Muscle of leg (tissue), 11 donors: ENCODE data around the gene C12orf42. TPM values are rescaled to one million over a fixed set of nuclear protein-coding genes. Genes with fewer than 3 reads are reported as not detected.

ENCODE experiments used
- DNase-seq: peaks from one replicate; pipeline ENCODE4 v3.0.0; 2013
- H3K27ac ChIP-seq: one replicate; pipeline ENCODE4 v1.5.1; 2013; ENCODE audit warnings: mild to moderate bottlenecking, low read length, control low read depth
- H3K27me3 ChIP-seq: one replicate; pipeline ENCODE4 v1.6.1; 2013; ENCODE audit warnings: low read length; ENCODE audit not compliant: control insufficient read depth, insufficient read depth
- H3K36me3 ChIP-seq: one replicate; pipeline ENCODE4 v1.6.1; 2013; ENCODE audit warnings: low read length; ENCODE audit not compliant: control insufficient read depth, insufficient read depth
- H3K4me1 ChIP-seq: one replicate; pipeline ENCODE4 v1.6.1; 2013; ENCODE audit warnings: low read length; ENCODE audit not compliant: control insufficient read depth, insufficient read depth
- H3K4me3 ChIP-seq: one replicate; pipeline ENCODE4 v1.5.1; 2013; ENCODE audit warnings: low read length, control low read depth
- H3K9me3 ChIP-seq: replicated peaks from 2 replicates; pipeline ENCODE4 v1.6.1; 2013; ENCODE audit warnings: low read depth, low read length; ENCODE audit not compliant: control insufficient read depth
- WGBS: methylation state at CpG from one replicate; pipeline ENCODE4 v1.1.5; 2013; ENCODE audit warnings: missing lambda C conversion rate; ENCODE audit not compliant: insufficient coverage; 5-methylcytosine and 5-hydroxymethylcytosine counted together
- polyA plus RNA-seq, 8 donors: library from polyadenylated mRNA; unstranded; fragments of 120-200 nt; gene quantifications; one replicate each; pipeline versions ENCODE4 v1.2.1 to v1.2.3, GENCODE V29; 2013; ENCODE audit warnings: inconsistent platforms in 1 of 8, low replicate concordance in 1 of 8; ENCODE audit not compliant: insufficient read length in 8 of 8, insufficient read depth in 1 of 8
- total RNA-seq: library from RNA; stranded (reverse); fragments of 120-200 nt; gene quantifications from one replicate; pipeline ENCODE4 v1.2.4, GENCODE V29; 2013

Gene C12orf42
- total and polyA plus RNA-seq, 9 donors, result 0.98 to 2.4 (median 1.7) TPM

DNA sequence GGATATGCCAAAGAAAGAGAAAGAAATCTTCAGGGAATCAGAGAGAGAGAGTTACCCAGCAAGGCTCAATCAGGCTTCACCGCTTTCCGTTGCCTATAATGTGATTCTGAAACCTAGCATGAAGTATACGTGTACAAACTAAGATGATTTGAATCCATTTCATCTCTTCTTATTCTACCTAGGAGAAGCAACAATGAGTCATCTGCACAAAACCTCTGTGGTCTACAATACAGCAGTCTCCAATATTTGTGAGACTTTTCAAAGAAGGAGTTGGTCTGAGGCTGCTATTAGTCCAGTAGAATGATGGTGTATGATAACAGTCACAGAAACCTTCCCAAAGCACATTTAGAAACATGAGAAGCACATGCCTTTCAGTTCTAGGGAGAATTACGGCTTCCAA is 141.9 kb downstream of the C12orf42 start:
- Histone ChIP-seq H3K27ac (no peak overlapping the region), H3K9me3 (no peaks in the 10 kb centered on the region), H3K36me3 (no peaks in the 10 kb centered on the region), H3K4me1 (no peaks in the 10 kb centered on the region), H3K4me3 (no peak overlapping the region), H3K27me3 (no peaks in the 10 kb centered on the region)
- WGBS, result no CpG with 5 or more reads among the region's 4 CpGs
- no peak for DNase-seq

DNA sequence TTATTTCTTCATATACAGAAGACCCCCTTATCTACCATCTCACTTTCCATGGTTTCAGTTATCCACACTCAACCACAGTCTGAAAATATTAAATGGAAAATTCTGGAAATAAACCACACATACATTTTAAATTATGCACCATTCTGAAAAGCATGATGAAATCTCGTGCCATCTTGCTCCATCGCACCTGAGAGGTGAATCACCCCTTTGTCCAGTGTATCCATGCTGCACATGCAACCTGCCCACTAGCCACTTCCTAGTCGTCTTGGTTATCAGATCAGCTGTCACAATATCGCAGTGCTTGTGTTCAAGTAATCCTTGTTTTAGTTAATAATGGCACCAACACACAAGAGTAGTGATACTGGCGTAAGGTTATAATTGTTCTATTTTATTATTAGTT is 145.7 kb downstream of the C12orf42 start:
- Histone ChIP-seq H3K27me3 (no peaks in the 10 kb centered on the region), H3K4me3 (no peak overlapping the region), H3K27ac (no peak overlapping the region), H3K4me1 (no peaks in the 10 kb centered on the region), H3K36me3 (no peaks in the 10 kb centered on the region), H3K9me3 (no peaks in the 10 kb centered on the region)
- no peak for DNase-seq
- WGBS, result 95% methylated on average over 2 of the region's 5 CpGs

DNA sequence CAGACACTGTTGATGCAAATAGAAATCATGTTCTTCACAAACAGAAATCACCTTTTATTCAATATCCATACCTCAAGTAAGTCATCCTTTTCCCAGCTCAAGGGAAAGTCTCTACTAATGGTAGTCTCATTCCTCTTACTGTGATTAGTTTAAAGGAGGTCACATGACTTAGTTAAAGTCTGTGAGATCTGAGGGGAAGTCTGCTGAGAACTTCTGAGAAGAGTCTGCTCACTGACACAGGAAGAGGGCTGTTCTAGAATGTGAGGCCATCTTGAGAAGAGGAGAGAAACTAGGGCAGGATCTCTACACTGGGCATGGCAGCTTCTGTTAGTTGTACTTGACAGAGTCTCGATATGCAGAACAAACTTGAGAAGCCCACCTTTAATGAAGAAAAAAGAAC is 146.8 kb downstream of the C12orf42 start:
- no CpG with 5 or more reads among the region's 1 CpG for WGBS

DNA sequence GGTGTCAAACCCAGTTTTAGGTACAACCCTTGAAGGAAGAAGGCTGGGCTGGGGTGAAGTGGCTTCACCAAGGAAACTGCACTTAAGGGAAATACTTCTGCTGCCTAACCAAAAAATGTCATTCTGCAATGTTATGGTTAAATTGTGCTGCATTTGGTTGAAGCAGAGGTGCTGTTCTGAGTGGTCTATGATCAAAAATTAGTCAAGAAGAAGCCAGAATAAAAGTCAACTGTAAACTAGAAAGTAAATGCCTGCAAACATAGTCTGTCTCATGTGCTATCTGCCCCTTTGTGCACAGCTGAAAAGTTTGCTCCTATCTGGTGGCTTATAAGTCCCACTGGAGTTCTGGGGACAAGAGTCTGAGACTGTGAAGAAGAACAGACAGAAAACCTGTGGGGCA is 158.8 kb downstream of the C12orf42 start:
- Histone ChIP-seq H3K4me1 (no peaks in the 10 kb centered on the region), H3K36me3 (no peaks in the 10 kb centered on the region), H3K27ac (no peak overlapping the region), H3K4me3 (no peak overlapping the region), H3K9me3 (peaks cover 2% of the 10 kb centered on the region), H3K27me3 (no peaks in the 10 kb centered on the region)
- no peak for DNase-seq

More for the DNA sequence above, 146.8 kb downstream of the C12orf42 start:
- no peak for DNase-seq
- Histone ChIP-seq H3K27me3 (no peaks in the 10 kb centered on the region), H3K27ac (no peak overlapping the region), H3K4me1 (no peaks in the 10 kb centered on the region), H3K9me3 (no peaks in the 10 kb centered on the region), H3K36me3 (no peaks in the 10 kb centered on the region), H3K4me3 (no peak overlapping the region)

DNA sequence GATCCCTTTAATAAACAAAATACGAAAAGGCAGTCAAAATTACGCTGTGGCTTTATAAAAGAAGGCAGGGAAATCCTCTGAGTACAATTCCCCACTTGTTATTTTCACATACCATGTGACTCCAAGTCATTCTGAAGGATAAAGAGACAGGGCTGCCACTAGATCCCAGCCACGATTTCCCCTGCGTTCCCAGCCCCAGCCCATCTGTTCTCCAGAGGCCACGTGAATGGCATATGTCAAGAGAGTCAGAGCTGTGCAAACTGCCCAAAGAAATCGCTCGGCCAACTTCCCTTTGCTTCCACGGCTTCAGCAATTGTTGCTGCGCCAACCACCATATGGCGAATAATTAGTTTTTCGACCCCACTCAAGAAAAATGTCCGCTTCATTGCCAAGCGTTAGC is 161.3 kb downstream of the C12orf42 start:
- Histone ChIP-seq H3K4me3 (no peak overlapping the region), H3K27ac (no peak overlapping the region), H3K4me1 (no peaks in the 10 kb centered on the region), H3K27me3 (no peaks in the 10 kb centered on the region), H3K36me3 (no peaks in the 10 kb centered on the region), H3K9me3 (no peaks in the 10 kb centered on the region)
- WGBS, result 60% methylated on average over 10 of the region's 13 CpGs
- DNase-seq, result no peak

DNA sequence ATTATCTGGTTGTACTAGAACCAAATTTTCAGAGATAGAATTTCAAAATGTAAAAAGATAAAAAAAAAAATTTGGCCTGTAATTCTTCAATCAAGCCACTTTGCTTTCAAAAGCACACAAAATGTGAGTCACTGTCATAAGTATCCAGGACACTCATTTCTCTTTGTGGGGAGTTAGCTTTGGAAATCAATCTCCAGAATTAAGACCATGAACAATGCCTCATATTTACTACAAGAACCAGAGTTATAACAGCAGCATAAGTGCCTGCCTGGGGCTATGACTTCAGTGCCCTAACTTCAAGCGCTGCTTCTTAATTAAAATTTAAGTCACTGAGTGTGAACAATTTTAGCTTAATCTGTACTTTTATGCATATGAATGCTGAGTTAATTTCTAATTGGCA is 162.1 kb downstream of the C12orf42 start:
- no peak for DNase-seq
- H3K36me3 ChIP-seq, result no peaks in the 10 kb centered on the region
- no peak overlapping the region for H3K4me3 ChIP-seq
- H3K4me1 ChIP-seq, result no peaks in the 10 kb centered on the region
- no peak overlapping the region for H3K27ac ChIP-seq
- no CpG with 5 or more reads among the region's 1 CpG for WGBS
- no peaks in the 10 kb centered on the region for H3K9me3 ChIP-seq
- no peaks in the 10 kb centered on the region for H3K27me3 ChIP-seq

- Histone ChIP-seq H3K27me3 (no peaks in the 10 kb centered on the region), H3K36me3 (no peaks in the 10 kb centered on the region), H3K4me3 (no peak overlapping the region), H3K9me3 (no peaks in the 10 kb centered on the region), H3K4me1 (no peaks in the 10 kb centered on the region), H3K27ac (no peak overlapping the region)
- DNase-seq, result no peak
- 97% methylated on average over 4 of the region's 4 CpGs for WGBS
These were observed 164.1 kb downstream of the C12orf42 start for GRCh38 chr12:103331643-103332042.

- WGBS, result no CpG with 5 or more reads among the region's 1 CpG
- H3K9me3 ChIP-seq, result no peaks in the 10 kb centered on the region
- H3K36me3 ChIP-seq, result no peaks in the 10 kb centered on the region
- DNase-seq, result no peak
- H3K4me3 ChIP-seq, result no peak overlapping the region
- H3K27me3 ChIP-seq, result no peaks in the 10 kb centered on the region
- no peaks in the 10 kb centered on the region for H3K4me1 ChIP-seq
- no peak overlapping the region for H3K27ac ChIP-seq
These were observed 165.1 kb downstream of the C12orf42 start for GRCh38 chr12:103330672-103331071.

- H3K4me1 ChIP-seq, result no peaks in the 10 kb centered on the region
- H3K27ac ChIP-seq, result no peak overlapping the region
- no peaks in the 10 kb centered on the region for H3K9me3 ChIP-seq
- no peak for DNase-seq
- H3K27me3 ChIP-seq, result no peaks in the 10 kb centered on the region
- H3K4me3 ChIP-seq, result no peak overlapping the region
- no peaks in the 10 kb centered on the region for H3K36me3 ChIP-seq
These were observed 168.1 kb downstream of the C12orf42 start for GRCh38 chr12:103327676-103328075.

DNA sequence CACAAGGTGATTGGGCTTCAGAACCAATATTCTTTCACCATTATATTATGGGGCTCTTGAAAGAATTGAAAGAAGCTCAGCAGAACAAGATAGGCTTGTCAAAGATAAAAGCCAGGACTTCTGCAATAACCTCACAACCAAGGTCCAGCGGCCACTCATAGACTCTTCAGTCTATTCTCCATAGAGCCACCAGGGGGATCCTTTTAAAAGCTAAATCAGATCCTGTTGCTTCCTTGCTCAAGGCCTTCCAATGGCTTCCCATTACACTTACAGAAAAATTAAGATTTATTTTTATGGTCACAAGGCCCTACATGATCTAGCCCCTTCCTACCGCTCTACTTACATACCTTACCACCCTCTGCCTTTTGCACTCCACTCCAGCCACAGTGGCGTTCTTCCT is 169.6 kb downstream of the C12orf42 start:
- H3K36me3 ChIP-seq, result no peaks in the 10 kb centered on the region
- 86% methylated on average over 3 of the region's 3 CpGs for WGBS
- H3K9me3 ChIP-seq, result peaks cover 2% of the 10 kb centered on the region
- no peak overlapping the region for H3K4me3 ChIP-seq
- no peak for DNase-seq
- H3K27ac ChIP-seq, result no peak overlapping the region
- H3K27me3 ChIP-seq, result no peaks in the 10 kb centered on the region
- H3K4me1 ChIP-seq, result no peaks in the 10 kb centered on the region

GRCh38 chr12:103318566-103318965 is 177.2 kb downstream of the C12orf42 start:
- Histone ChIP-seq H3K27me3 (no peaks in the 10 kb centered on the region), H3K4me3 (no peak overlapping the region), H3K9me3 (peaks cover 9% of the 10 kb centered on the region), H3K4me1 (no peaks in the 10 kb centered on the region), H3K36me3 (no peaks in the 10 kb centered on the region), H3K27ac (no peak overlapping the region)
- no CpG with 5 or more reads among the region's 2 CpGs for WGBS
- no peak for DNase-seq
